HepG2 (cell line): ENCODE data around the gene DRAXIN. TPM values are rescaled to one million over a fixed set of nuclear protein-coding genes. Genes with fewer than 3 reads are reported as not detected.

Experiments used
- ATAC-seq: fragments of 200-7000 bp; cut with Tn5 transposase; 3 replicates; pipeline ENCODE4 v1.9.1; 2020; ENCODE audit warnings: mild to moderate bottlenecking, moderate library complexity
- BruUV-seq: library from RNA; stranded (reverse); fragments of 400-500 nt; replicated peaks from 2 replicates; lab custom pipeline; 2021; lab: Mats Ljungman, UMichigan
- CTCF ChIA-PET: fragments of 300-600 bp; formaldehyde crosslinking; extraction: SDS; loops from one replicate; lab custom pipeline; 2021; ENCODE audit warnings: low total read pairs, inconsistent platforms, low intra/inter-chr PET ratio; lab: Yijun Ruan, JAX
- POLR2A ChIA-PET: fragments of 350-600 bp; sonication (Branson Sonifier 250); formaldehyde crosslinking; loops from one replicate; lab custom pipeline; 2020; ENCODE audit warnings: antibody characterized with exemption, inconsistent platforms; lab: Yijun Ruan, JAX
- DNase-seq: peaks from one replicate; pipeline ENCODE4 v3.0.0-alpha.2; 2015; ENCODE audit warnings: low spot score
- FAIRE-seq: peaks from 3 replicates; lab custom pipeline; 2011; peaks lifted over from hg19 to GRCh38; lab: Jason Lieb, UNC
- H2AFZ ChIP-seq: one replicate; pipeline ENCODE4 v1.6.1; 2011; ENCODE audit warnings: low read length, inconsistent platforms
- H3K27ac ChIP-seq: fragments of 300-600 bp; 3 replicates; pipeline ENCODE4 v1.8.0; 2011; ENCODE audit warnings: mixed run types, mild to moderate bottlenecking, mixed read lengths, low read length, inconsistent platforms; ENCODE audit not compliant: insufficient read depth; ENCODE audit errors: extremely low read length
- H3K27me3 ChIP-seq, 2 experiments: fragments of 200-600 bp in 1 of 2; 2 replicates in 1 of 2; 3 replicates in 1 of 2; pipeline versions ENCODE4 v1.6.0 to v1.8.0; 2011; ENCODE audit warnings: low read length in 2 of 2, mild to moderate bottlenecking in 2 of 2, moderate library complexity in 2 of 2, inconsistent platforms in 1 of 2; ENCODE audit not compliant: insufficient read depth in 2 of 2, control insufficient read depth in 1 of 2
- H3K36me3 ChIP-seq, 2 experiments: fragments of 200-600 bp in 1 of 2; replicated peaks in 1 of 2; 2 replicates in 1 of 2; 3 replicates in 1 of 2; pipeline versions ENCODE4 v1.5.1 to v1.8.0; 2011; ENCODE audit warnings: low read length in 2 of 2, inconsistent platforms in 1 of 2; ENCODE audit not compliant: insufficient read depth in 2 of 2, control insufficient read depth in 1 of 2
- H3K4me1 ChIP-seq: 2 replicates; pipeline ENCODE4 v1.5.1; 2012; ENCODE audit warnings: low read length, inconsistent platforms; ENCODE audit not compliant: insufficient read depth
- H3K4me2 ChIP-seq: 2 replicates; pipeline ENCODE4 v1.6.0; 2011; ENCODE audit warnings: low read depth, low read length, inconsistent platforms
- H3K4me3 ChIP-seq, 3 experiments: fragments of 200-600 bp in 1 of 3; sonication (generic), shearing (Covaris generic) in 1 of 3; replicated peaks in 1 of 3; 2 replicates each; pipeline ENCODE4 v1.5.1; 2011 to 2016; ENCODE audit warnings: low read length in 3 of 3, inconsistent platforms in 2 of 3, low read depth in 2 of 3, mild to moderate bottlenecking in 2 of 3, control low read depth in 1 of 3, mixed read lengths in 1 of 3; ENCODE audit not compliant: insufficient read depth in 1 of 3
- H3K79me2 ChIP-seq: one replicate; pipeline ENCODE4 v1.6.1; 2011; ENCODE audit warnings: low read length, inconsistent platforms; ENCODE audit not compliant: insufficient read depth
- H3K9ac ChIP-seq: 2 replicates; pipeline ENCODE4 v1.6.0; 2011; ENCODE audit warnings: mild to moderate bottlenecking, low read depth, low read length, inconsistent platforms; ENCODE audit not compliant: insufficient read depth
- H3K9me3 ChIP-seq: 2 replicates; pipeline ENCODE4 v1.5.1; 2012; ENCODE audit warnings: mild to moderate bottlenecking, low read length
- H4K20me1 ChIP-seq: 2 replicates; pipeline ENCODE4 v1.6.0; 2011; ENCODE audit warnings: inconsistent platforms, mild to moderate bottlenecking, low read length, moderate library complexity; ENCODE audit not compliant: insufficient read depth
- POLR2A ChIP-seq, 2 experiments: IDR thresholded peaks; 2 replicates each; pipeline ENCODE4 v1.6.1; 2011; ENCODE audit warnings: low read depth in 2 of 2, low read length in 2 of 2, mild to moderate bottlenecking in 1 of 2, moderate library complexity in 1 of 2; ENCODE audit not compliant: insufficient read depth in 1 of 2
- SNAI1 ChIP-seq: sonication (generic); formaldehyde crosslinking; IDR thresholded peaks from 2 replicates; pipeline ENCODE4 v1.5.0; 2020; ENCODE audit warnings: mild to moderate bottlenecking, missing genetic modification reagents, borderline replicate concordance
- WGBS: methylation state at CpG from one replicate; pipeline ENCODE4 v1.1.6; 2017; ENCODE audit warnings: low lambda C conversion rate; 5-methylcytosine and 5-hydroxymethylcytosine counted together
- in situ Hi-C: cut with HindIII; loops from 2 replicates; pipeline ENCODE4 v1.10.0; 2017; ENCODE audit warnings: low pct_unique_long_range_greater_than_20kb; ENCODE audit not compliant: extremely low pct_ligation_motif_present
- intact Hi-C: fragments of 100-400 bp; cut with micrococcal nuclease; formaldehyde crosslinking; loops from one replicate; pipeline ENCODE4 v1.10.0; 2022; ENCODE audit not compliant: unreplicated experiment
- polyA plus RNA-seq, 8 experiments: library from polyadenylated mRNA; depleted of rRNA in 3 of 8; stranded (reverse) in 7 of 8; unstranded in 1 of 8; fragments of >200 nt; fragmentation: Illumina TruSeq in 4 of 8; extraction: Trizol in 4 of 8; gene quantifications; 2 replicates each; pipeline versions ENCODE4 v1.2.1 to v1.2.3, GENCODE V29; 2011 to 2016; ENCODE audit warnings: low read depth in 4 of 8, missing spikeins in 1 of 8, mixed read lengths in 1 of 8; ENCODE audit not compliant: insufficient read depth in 1 of 8
- total RNA-seq, 5 experiments: library from RNA; depleted of rRNA; stranded (reverse); fragments of >200 nt; fragmentation: Illumina TruSeq; extraction: Trizol; gene quantifications; 2 replicates each; pipeline ENCODE4 v1.2.3, GENCODE V29; 2016; ENCODE audit warnings: low read depth in 1 of 5
- TF ChIP-seq, protein P1 (sequence below), 2 experiments: sonication (generic) in 1 of 2; formaldehyde crosslinking in 1 of 2; IDR thresholded peaks; 2 replicates each; pipeline versions ENCODE4 v1.4.0 to v1.6.1; 2018 to 2020; ENCODE audit warnings: missing genetic modification reagents in 2 of 2, borderline replicate concordance in 1 of 2, low read depth in 1 of 2, mild to moderate bottlenecking in 1 of 2, missing biosample characterization in 1 of 2

Gene DRAXIN
- total and polyA plus RNA-seq, 2 of the 13 experiments (the other 11 are each of a cell fraction or from before 2014, with no cell fraction given) = 0.02 TPM; not detected in 1

DNA sequence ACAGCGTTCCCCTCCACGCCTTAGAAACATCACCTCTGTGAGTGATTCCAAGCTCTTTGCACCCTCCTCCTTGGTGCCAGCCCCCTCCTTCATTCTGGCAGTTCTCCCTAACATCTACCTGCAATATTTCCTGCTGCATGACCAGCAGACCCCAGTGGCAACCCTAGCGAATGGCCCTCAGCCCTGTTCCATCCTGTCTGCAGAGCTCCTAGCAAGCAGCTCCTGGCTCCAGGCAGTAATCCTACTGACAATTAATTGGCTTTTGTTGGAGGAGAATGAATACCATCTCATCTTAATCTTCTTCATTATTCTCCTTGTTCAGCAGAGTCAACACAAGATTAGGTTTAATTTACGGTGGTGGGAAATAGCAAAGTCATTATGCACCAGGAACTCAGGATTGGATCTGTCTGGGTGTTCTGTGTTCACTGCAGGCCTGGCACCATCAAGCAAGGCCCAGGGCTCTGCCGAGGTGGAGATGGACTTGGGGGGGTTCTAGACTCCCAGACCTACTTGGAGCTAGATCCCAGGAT, 49.7 kb upstream of the DRAXIN start:
- no peaks in the 10 kb centered on the region for H3K79me2 ChIP-seq
- ChIA-PET POLR2A (interaction anchor here (0.7 to 0.9 kb wide), 2 partner anchors 12 to 22 kb away, joined by 3 to 4 read pairs; partner anchors contain the start of gene FBXO6), CTCF (interaction anchor here (1.5 to 2.0 kb wide), 3 partner anchors 78 to 400 kb away, joined by 6 to 19 read pairs (median 7); no protein-coding TSS in a partner anchor)
- H3K4me3 ChIP-seq = no peak overlapping the region
- intact Hi-C loops (loop anchor here (1.0 kb wide), 1 partner anchor 305 kb away; no protein-coding TSS in a partner anchor), in situ Hi-C loops (loop anchor here (5.0 to 25.0 kb wide), 3 partner anchors 300 to 605 kb away; partner anchors contain the start of gene MASP2)
- H3K27ac ChIP-seq = no peak overlapping the region
- H3K27me3 ChIP-seq = peaks cover 2 to 15% of the 10 kb centered on the region in 2 experiments; a peak in 3 of 5 replicates
- no peak overlapping the region for H3K9ac ChIP-seq
- no peaks in the 10 kb centered on the region for H3K36me3 ChIP-seq
- TF ChIP-seq, protein P1, sequence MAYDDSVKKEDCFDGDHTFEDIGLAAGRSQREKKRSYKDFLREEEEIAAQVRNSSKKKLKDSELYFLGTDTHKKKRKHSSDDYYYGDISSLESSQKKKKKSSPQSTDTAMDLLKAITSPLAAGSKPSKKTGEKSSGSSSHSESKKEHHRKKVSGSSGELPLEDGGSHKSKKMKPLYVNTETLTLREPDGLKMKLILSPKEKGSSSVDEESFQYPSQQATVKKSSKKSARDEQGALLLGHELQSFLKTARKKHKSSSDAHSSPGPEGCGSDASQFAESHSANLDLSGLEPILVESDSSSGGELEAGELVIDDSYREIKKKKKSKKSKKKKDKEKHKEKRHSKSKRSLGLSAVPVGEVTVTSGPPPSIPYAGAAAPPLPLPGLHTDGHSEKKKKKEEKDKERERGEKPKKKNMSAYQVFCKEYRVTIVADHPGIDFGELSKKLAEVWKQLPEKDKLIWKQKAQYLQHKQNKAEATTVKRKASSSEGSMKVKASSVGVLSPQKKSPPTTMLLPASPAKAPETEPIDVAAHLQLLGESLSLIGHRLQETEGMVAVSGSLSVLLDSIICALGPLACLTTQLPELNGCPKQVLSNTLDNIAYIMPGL (CRISPR knock-in tag; IDR thresholded peaks at IDR 0.05; ENCODE audit: borderline replicate concordance in 1 of 2, low read depth in 1 of 2) = no peak
- TF ChIP-seq SNAI1 (CRISPR knock-in tag) = no peak
- 0 out of 4 replicates have a peak, but pooled peaks of 1 of the 2 experiments have one; percentile 12 for TF ChIP-seq POLR2A (IDR thresholded peaks at IDR 0.05; ENCODE audit: insufficient read depth in 1 of 2, low read depth in 2 of 2, low read length in 2 of 2)
- WGBS = 72% methylated on average over 2 of the region's 5 CpGs
- no peaks in the 10 kb centered on the region for H3K9me3 ChIP-seq
- no TSS peak for BruUV-seq
- no peak overlapping the region for H2AFZ ChIP-seq
- no peak overlapping the region for H3K4me2 ChIP-seq
- peaks cover 15% of the 10 kb centered on the region; the same call in 1 of the 2 replicates for H4K20me1 ChIP-seq
- H3K4me1 ChIP-seq = 0 out of 2 replicates have a peak, but pooled peaks cover 2% of the 10 kb centered on the region
- DNase-seq (no peak), ATAC-seq (no peak), FAIRE-seq (no peak)
